ENCODE data around the gene COL19A1.
"Not testable (repeated sequence)": the region's sequence is repeated elsewhere in the genome, so short reads cannot be mapped to it uniquely, and the experiment has no call there.

COL19A1 gene

DNA sequence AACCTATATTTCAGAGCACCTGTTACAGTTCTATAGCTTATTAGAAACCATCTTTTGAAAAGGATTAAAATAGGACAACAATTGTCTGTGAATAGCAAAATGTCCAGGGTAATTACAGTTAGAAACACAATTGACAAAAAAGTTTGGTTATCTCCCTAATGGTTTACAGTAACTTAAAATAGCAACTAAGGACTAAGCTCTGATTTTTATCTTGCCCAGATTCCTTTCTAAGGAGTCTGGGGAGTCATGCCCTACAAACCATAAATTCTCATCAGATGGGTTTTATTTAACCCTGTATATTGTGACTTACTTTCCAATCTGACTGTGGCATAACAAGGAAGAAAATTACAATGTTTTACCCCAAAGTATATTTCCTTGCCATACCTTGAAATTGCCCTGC lies 26.9 kb downstream of the COL19A1 start:
- H3K36me3 ChIP-seq (ENCODE audit: low read length); H4K20me1 ChIP-seq (ENCODE audit: low read depth, low read length); H3K79me2 ChIP-seq (ENCODE audit: insufficient read depth, low read length); H3K4me3 ChIP-seq (ENCODE audit: insufficient read depth, low read length, poor library complexity, severe bottlenecking); H3K27me3 ChIP-seq (ENCODE audit: low read length); H3K4me2 ChIP-seq (ENCODE audit: low read depth, low read length, poor library complexity, severe bottlenecking); H3F3A ChIP-seq (ENCODE audit: insufficient read depth); H3K9me3 ChIP-seq (ENCODE audit: insufficient read depth, low read length); H3K9ac ChIP-seq (ENCODE audit: low read length); H3K27ac ChIP-seq (ENCODE audit: low read depth, low read length); H2AFZ ChIP-seq (ENCODE audit: low read depth, low read length, severe bottlenecking); H3K9me2 ChIP-seq (replicated peaks; ENCODE audit: insufficient read depth, low read length): not testable (repeated sequence)

DNA sequence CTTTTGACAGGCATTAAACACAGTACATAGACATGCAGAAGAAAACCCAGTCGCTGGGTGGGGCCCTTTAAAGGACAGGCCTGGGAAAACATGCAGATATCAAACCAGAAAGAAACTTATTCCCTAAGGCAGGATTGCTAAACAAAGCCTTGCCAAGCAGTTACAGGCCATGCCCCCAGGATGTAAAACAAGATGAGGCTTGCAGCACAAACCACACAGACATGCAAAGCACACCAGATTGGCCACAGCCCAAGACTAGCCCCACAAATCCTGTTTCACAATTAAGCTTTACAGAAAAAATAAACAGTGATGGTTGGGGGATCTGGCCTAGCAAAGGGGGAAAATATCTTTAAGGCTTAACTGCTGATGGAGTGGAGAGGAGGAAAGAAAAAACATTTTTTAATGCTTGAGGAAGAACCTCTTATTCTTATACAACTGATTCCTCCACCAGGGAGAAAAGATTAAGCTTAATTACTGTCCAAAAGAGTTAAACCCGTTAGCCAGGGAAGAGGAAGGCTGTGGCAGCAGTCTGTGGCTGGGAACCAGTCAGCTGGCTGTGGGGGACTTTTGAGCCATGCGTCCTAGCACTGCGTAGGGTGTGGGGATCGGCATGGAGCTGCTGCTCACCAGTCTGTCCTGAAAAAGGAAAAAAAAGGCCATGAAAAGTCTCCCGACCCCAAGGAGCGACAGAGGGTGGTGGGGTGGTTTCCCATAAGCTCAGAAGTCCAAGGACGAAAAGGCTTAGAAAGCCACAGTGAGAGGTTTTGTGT lies 28.4 kb downstream of the COL19A1 start:
- H3K4me3 ChIP-seq (ENCODE audit: insufficient read depth, low read length, poor library complexity, severe bottlenecking): no peak overlapping the region
- H3K27ac ChIP-seq (ENCODE audit: low read depth, low read length): no peak overlapping the region
- H3K36me3 ChIP-seq (ENCODE audit: low read length): no peaks in the 10 kb centered on the region
- H3K79me2 ChIP-seq (ENCODE audit: insufficient read depth, low read length): no peaks in the 10 kb centered on the region
- H3K9ac ChIP-seq (ENCODE audit: low read length): no peak overlapping the region
- no peaks in the 10 kb centered on the region for H4K20me1 ChIP-seq (ENCODE audit: low read depth, low read length)
- no peak overlapping the region for H3K4me2 ChIP-seq (ENCODE audit: low read depth, low read length, poor library complexity, severe bottlenecking)
- TF ChIP-seq EZH2phosphoT487 (conservative IDR thresholded peaks at IDR 0.05; ENCODE audit: low read length) (no peak), CTCF (IDR thresholded peaks at IDR 0.05; ENCODE audit: insufficient read depth, low read length, poor library complexity, severe bottlenecking) (no peak)
- no peaks in the 10 kb centered on the region for H3K9me2 ChIP-seq (replicated peaks; ENCODE audit: insufficient read depth, low read length)
- H2AFZ ChIP-seq (ENCODE audit: low read depth, low read length, severe bottlenecking): no peak overlapping the region
- H3F3A ChIP-seq (ENCODE audit: insufficient read depth): no peaks in the 10 kb centered on the region
- H3K27me3 ChIP-seq (ENCODE audit: low read length): no peaks in the 10 kb centered on the region
- H3K9me3 ChIP-seq (ENCODE audit: insufficient read depth, low read length): no peaks in the 10 kb centered on the region

DNA sequence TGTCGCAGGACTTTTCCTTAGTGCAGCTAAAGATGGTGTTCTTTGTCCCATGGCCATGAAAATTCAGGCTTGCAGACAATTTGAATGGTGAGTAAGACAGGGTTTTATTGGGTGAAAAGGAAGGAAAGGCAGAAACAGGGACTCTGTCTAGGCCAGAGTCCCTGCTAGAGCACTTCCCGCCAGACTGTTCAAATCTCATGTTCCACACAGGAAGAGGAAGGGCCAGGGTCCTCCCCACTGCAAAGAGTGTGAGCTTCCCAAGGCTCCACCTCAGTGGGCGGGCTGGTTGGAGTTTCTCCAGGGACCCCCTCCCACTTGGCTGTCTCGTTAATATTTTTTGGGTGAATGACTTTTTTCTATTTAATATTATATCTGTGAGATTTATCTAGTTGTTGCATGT lies 29.0 kb downstream of the COL19A1 start:
- Histone ChIP-seq H3K4me2 (ENCODE audit: low read depth, low read length, poor library complexity, severe bottlenecking) (no peak overlapping the region), H3K27ac (ENCODE audit: low read depth, low read length) (no peak overlapping the region)

More for the DNA sequence above, 29.0 kb downstream of the COL19A1 start:
- Histone ChIP-seq H3K27me3 (ENCODE audit: low read length) (no peaks in the 10 kb centered on the region), H3F3A (ENCODE audit: insufficient read depth) (no peaks in the 10 kb centered on the region), H3K79me2 (ENCODE audit: insufficient read depth, low read length) (no peaks in the 10 kb centered on the region), H3K9ac (ENCODE audit: low read length) (no peak overlapping the region), H4K20me1 (ENCODE audit: low read depth, low read length) (no peaks in the 10 kb centered on the region), H2AFZ (ENCODE audit: low read depth, low read length, severe bottlenecking) (no peak overlapping the region), H3K9me3 (ENCODE audit: insufficient read depth, low read length) (no peaks in the 10 kb centered on the region), H3K9me2 (replicated peaks; ENCODE audit: insufficient read depth, low read length) (no peaks in the 10 kb centered on the region), H3K4me3 (ENCODE audit: insufficient read depth, low read length, poor library complexity, severe bottlenecking) (no peak overlapping the region), H3K36me3 (ENCODE audit: low read length) (no peaks in the 10 kb centered on the region)
- TF ChIP-seq CTCF (IDR thresholded peaks at IDR 0.05; ENCODE audit: insufficient read depth, low read length, poor library complexity, severe bottlenecking) (no peak), EZH2phosphoT487 (conservative IDR thresholded peaks at IDR 0.05; ENCODE audit: low read length) (no peak)

All from SU-DHL-6 (cell line).